Epithelial cell of proximal tubule (primary cell): ENCODE measurements around the gene ATG7. TPM values are rescaled to one million over a fixed set of nuclear protein-coding genes. Genes with fewer than 3 reads are reported as not detected.

Experiments used
- DNase-seq: peaks from one replicate; pipeline ENCODE4 v3.0.0-alpha.2; 2011; ENCODE audit warnings: low read depth
- H3K4me3 ChIP-seq: 2 replicates; pipeline ENCODE4 v1.5.1; 2011; ENCODE audit warnings: low read depth, mild to moderate bottlenecking, low read length
- total RNA-seq: library from RNA; depleted of rRNA; stranded (reverse); fragments of >200 nt; gene quantifications from 2 replicates; pipeline ENCODE4 v1.2.3, GENCODE V29; 2015
- TF ChIP-seq, protein P1 (sequence below): conservative IDR thresholded peaks from 2 replicates; pipeline ENCODE4 v1.5.1; 2012; ENCODE audit warnings: low read depth, mild to moderate bottlenecking, low read length

Gene ATG7
- total RNA-seq, 1 donor from 2014 or later = 68.5 TPM

DNA sequence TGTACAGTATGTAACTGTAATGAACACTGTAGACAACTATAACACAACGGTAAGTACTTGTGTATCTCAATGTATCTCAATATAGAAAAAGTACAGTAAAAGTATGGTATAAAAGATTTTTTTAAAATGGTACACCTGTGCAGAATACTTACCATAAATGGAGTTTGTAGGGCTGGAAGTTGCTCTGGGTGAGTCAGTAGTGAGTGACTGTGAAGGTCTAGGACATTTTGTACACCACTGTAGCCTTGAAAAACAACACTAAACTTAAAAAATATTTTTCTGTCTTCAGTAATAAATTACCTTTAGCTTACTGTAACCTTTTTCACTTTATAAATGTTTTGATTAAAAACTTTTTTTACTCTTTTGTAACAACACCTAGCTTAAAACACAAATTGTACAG, 142.9 kb downstream of the ATG7 start:
- TF ChIP-seq, protein P1, sequence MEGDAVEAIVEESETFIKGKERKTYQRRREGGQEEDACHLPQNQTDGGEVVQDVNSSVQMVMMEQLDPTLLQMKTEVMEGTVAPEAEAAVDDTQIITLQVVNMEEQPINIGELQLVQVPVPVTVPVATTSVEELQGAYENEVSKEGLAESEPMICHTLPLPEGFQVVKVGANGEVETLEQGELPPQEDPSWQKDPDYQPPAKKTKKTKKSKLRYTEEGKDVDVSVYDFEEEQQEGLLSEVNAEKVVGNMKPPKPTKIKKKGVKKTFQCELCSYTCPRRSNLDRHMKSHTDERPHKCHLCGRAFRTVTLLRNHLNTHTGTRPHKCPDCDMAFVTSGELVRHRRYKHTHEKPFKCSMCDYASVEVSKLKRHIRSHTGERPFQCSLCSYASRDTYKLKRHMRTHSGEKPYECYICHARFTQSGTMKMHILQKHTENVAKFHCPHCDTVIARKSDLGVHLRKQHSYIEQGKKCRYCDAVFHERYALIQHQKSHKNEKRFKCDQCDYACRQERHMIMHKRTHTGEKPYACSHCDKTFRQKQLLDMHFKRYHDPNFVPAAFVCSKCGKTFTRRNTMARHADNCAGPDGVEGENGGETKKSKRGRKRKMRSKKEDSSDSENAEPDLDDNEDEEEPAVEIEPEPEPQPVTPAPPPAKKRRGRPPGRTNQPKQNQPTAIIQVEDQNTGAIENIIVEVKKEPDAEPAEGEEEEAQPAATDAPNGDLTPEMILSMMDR = no peak
- no peak for DNase-seq
- no peak overlapping the region for H3K4me3 ChIP-seq

DNA sequence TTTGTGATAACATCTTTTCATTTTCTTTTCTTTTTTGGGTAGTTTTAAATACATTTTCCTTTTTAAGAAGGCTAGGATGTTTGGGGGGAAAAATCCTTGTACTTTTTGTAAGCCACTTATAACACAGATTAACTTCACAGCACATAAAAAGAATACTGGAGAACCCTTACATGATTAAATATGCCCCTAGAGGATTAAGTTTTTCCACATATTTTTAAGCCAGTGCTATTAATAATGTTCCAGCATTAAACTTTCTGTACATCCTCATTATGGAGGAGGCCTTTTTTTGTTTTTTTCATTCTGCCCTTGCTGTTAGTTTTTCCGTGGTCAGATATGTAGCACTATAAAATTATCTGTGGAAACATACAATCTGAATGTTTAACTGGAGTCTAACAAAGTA, 147.9 kb downstream of the ATG7 start:
- H3K4me3 ChIP-seq = no peak overlapping the region
- DNase-seq = no peak
- TF ChIP-seq, protein P1 = no peak

DNA sequence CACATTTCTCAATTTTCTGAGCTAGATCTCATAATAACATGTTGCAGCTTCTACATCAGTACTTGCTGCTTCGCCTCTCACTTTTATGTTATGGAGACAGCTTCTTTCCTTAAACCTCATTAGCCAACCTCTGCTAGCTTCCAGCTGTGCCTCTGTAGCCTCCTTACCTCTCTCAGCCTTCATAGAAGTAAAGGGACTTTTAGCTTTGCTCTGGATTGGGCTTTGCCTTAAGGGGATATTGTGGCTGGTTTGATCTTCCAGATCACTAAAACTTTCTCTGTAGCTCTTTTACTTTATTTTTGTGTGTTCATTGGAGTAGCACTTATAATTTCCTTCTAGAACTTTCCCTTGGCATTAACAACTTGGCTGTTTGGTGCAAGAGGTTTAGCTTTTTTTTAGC, 150.1 kb downstream of the ATG7 start:
- TF ChIP-seq, protein P1 = no peak
- H3K4me3 ChIP-seq = no peak overlapping the region
- DNase-seq = no peak

DNA sequence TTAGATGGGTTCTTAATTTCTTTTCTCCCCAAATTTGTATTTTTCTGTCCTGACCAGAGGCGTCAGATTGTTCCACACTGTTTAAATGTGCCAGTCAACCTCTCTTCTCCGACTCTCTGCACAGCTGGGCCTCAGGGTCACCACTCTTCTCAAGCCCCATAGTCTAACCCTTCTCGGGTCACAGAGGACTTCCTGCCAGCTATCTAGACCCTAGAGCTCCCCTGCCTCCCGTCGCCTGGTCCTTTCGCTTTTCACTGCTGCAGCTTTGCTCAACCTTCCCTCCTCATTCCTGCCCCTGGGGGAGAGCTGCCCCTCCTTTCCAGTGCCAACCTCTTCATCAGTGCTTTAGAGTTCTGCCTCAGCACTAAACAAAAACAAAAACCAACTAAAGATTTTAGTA, 151.7 kb downstream of the ATG7 start:
- TF ChIP-seq, protein P1 = no peak

DNA sequence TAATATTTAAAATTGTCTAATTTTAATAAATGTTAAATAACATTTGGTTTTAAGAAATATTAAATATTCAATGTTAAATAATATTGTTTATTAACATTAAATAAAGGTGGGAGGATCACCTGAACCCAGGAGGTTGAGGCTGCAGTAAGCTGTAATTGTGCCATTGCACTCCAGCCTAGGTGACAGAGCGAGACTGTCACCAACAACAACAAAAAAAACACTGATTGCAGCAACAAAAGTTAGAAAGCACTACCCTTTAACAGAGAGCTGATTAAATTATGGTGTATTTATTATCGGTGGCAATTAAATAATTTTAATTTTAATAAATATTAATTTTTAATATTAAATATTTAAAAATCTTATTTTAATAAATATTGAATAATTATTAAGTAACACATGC, 152.1 kb downstream of the ATG7 start:
- no peak overlapping the region for H3K4me3 ChIP-seq
- DNase-seq = no peak
- TF ChIP-seq, protein P1 = no peak

More for the DNA sequence above, 151.7 kb downstream of the ATG7 start:
- no peak for DNase-seq
- no peak overlapping the region for H3K4me3 ChIP-seq

DNA sequence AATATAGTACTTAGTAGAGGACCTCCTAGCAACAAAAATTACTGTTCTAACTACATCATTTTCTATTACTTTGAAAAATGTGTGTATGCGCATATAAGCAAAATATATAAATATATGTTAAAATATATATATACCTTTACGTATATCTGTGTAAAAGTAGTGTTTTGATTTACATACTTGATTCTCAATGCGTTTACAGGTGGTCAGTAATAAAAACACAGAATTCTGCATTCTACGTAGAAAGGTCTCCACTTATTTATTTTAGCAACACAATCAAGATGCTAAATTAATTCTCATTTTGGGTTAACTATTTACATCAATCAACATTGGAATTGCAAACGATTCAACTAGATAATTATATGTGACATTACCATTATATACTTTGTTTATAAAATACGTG, 158.0 kb downstream of the ATG7 start:
- TF ChIP-seq, protein P1 = no peak
- no peak overlapping the region for H3K4me3 ChIP-seq
- no peak for DNase-seq

DNA sequence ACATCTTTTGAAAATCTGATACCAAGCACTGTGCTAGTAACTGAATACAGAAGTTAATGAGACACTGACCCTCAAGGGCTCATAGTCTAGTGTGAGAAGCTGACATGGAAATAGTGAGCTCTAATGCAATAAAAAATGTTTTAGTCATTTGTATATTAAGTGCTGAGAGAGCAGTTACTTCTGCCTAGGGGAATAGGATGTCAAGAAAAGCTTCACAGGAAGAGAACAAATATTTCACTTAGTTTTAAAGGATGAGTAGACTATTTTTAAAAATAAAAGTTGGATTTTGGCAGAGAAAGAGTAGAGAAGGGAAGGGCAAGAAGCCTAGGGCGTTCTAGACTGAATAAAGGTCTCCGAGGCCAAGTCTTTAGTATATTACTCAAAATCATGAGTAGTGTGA, 158.4 kb downstream of the ATG7 start:
- TF ChIP-seq, protein P1 = no peak
- DNase-seq = no peak
- H3K4me3 ChIP-seq = no peak overlapping the region
